HL-60 (cell line): Measurements from ENCODE around the gene RSPH6A.

Experiments used
- DNase-seq, 2 experiments: peaks; one replicate each; pipeline ENCODE4 v3.0.0-alpha.2; 2010 to 2020; ENCODE audit warnings: low read depth in 1 of 2, low spot score in 1 of 2
- H3K27ac ChIP-seq: fragments of 250-450 bp; sonication (Bioruptor Pico); replicated peaks from 2 replicates; pipeline ENCODE4 v1.5.1; 2020; ENCODE audit warnings: mild to moderate bottlenecking, moderate library complexity
- H3K27me3 ChIP-seq: fragments of 250-450 bp; sonication (Bioruptor Pico); 2 replicates; pipeline ENCODE4 v1.5.1; 2021; ENCODE audit warnings: mild to moderate bottlenecking, moderate library complexity; ENCODE audit not compliant: insufficient read depth, poor library complexity, severe bottlenecking
- H3K4me3 ChIP-seq: replicated peaks from 2 replicates; pipeline ENCODE4 v1.5.1; 2011; ENCODE audit warnings: mild to moderate bottlenecking, control low read depth, low read length; ENCODE audit not compliant: insufficient read depth
- GABPA ChIP-seq: IDR thresholded peaks from 2 replicates; pipeline ENCODE4 v1.6.1; 2012; ENCODE audit warnings: low read depth
- POLR2AphosphoS5 ChIP-seq: IDR thresholded peaks from 2 replicates; pipeline ENCODE4 v1.6.1; 2012; ENCODE audit warnings: low read depth
- SPI1 ChIP-seq: IDR thresholded peaks from 2 replicates; pipeline ENCODE4 v1.6.1; 2012; ENCODE audit warnings: low read depth, mild to moderate bottlenecking, borderline replicate concordance
- TF ChIP-seq, protein P1 (sequence below): IDR thresholded peaks from 2 replicates; pipeline ENCODE4 v1.6.1; 2012; ENCODE audit warnings: low read depth; ENCODE audit not compliant: insufficient replicate concordance
- TF ChIP-seq, protein P2 (sequence below): IDR thresholded peaks from one replicate; pipeline ENCODE4 v1.5.1; 2011; ENCODE audit warnings: low read length, control low read depth, inconsistent platforms; ENCODE audit not compliant: insufficient read depth

RSPH6A gene

DNA sequence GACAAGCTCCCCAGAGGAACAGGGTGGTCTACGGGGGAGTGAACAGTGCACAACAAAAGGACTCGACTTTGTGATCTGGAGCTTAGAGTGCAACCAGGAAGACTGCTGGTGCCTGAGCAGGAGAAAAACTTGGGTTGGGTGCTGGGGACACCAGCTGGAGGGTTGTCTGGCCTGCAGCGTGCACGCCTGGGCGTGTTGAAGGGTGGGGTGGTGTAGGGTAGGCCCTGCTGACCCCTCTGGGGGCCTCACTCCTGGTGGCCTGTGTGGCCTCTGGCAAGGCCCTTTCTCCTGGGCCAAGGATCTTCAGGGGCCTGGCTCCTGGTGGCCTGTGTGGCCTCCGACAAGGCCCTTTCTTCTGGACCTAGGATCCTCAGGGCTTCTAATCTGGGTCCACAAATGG lies 4.7 kb upstream of the RSPH6A start:
- TF ChIP-seq, protein P1, sequence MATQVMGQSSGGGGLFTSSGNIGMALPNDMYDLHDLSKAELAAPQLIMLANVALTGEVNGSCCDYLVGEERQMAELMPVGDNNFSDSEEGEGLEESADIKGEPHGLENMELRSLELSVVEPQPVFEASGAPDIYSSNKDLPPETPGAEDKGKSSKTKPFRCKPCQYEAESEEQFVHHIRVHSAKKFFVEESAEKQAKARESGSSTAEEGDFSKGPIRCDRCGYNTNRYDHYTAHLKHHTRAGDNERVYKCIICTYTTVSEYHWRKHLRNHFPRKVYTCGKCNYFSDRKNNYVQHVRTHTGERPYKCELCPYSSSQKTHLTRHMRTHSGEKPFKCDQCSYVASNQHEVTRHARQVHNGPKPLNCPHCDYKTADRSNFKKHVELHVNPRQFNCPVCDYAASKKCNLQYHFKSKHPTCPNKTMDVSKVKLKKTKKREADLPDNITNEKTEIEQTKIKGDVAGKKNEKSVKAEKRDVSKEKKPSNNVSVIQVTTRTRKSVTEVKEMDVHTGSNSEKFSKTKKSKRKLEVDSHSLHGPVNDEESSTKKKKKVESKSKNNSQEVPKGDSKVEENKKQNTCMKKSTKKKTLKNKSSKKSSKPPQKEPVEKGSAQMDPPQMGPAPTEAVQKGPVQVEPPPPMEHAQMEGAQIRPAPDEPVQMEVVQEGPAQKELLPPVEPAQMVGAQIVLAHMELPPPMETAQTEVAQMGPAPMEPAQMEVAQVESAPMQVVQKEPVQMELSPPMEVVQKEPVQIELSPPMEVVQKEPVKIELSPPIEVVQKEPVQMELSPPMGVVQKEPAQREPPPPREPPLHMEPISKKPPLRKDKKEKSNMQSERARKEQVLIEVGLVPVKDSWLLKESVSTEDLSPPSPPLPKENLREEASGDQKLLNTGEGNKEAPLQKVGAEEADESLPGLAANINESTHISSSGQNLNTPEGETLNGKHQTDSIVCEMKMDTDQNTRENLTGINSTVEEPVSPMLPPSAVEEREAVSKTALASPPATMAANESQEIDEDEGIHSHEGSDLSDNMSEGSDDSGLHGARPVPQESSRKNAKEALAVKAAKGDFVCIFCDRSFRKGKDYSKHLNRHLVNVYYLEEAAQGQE, result no peak
- Histone ChIP-seq H3K27me3 (no peaks in the 10 kb centered on the region), H3K27ac (no peak overlapping the region), H3K4me3 (no peak overlapping the region)
- DNase-seq, result no peak

DNA sequence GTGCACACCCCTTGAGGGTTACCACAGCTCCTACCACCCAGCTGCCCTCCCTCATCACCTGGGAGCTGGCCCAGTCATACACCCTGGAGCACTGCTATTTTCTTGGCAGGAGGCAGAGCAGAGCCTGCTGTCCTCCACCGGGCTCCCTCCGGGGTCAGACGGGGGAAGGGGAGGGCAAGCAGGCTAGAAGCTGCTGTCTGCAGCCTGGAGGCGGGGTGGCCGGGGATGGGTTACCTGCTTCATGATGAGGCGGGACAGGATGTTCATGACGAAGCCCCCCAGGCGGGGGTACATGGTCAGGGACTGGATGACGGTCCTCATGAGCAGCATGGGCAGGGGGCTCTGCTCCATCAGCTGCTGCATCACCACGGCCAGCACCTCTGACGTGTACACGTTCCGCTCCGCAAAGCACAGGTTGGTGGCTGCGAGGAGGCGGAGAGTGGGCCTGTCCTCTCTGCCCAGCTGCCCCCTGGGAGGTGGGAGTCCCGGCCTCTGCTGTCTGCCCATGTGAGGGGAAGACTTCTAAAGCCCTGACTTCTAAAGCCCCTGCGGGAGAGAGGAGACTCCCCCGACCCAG lies 2.7 kb upstream of the RSPH6A start:
- Histone ChIP-seq H3K4me3 (no peak overlapping the region), H3K27ac (no peak overlapping the region), H3K27me3 (no peaks in the 10 kb centered on the region)
- DNase-seq, result no peak
- TF ChIP-seq GABPA (no peak), POLR2AphosphoS5 (no peak), SPI1 (no peak)
- TF ChIP-seq, protein P2, sequence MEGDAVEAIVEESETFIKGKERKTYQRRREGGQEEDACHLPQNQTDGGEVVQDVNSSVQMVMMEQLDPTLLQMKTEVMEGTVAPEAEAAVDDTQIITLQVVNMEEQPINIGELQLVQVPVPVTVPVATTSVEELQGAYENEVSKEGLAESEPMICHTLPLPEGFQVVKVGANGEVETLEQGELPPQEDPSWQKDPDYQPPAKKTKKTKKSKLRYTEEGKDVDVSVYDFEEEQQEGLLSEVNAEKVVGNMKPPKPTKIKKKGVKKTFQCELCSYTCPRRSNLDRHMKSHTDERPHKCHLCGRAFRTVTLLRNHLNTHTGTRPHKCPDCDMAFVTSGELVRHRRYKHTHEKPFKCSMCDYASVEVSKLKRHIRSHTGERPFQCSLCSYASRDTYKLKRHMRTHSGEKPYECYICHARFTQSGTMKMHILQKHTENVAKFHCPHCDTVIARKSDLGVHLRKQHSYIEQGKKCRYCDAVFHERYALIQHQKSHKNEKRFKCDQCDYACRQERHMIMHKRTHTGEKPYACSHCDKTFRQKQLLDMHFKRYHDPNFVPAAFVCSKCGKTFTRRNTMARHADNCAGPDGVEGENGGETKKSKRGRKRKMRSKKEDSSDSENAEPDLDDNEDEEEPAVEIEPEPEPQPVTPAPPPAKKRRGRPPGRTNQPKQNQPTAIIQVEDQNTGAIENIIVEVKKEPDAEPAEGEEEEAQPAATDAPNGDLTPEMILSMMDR, result no peak
- TF ChIP-seq, protein P1, result no peak

DNA sequence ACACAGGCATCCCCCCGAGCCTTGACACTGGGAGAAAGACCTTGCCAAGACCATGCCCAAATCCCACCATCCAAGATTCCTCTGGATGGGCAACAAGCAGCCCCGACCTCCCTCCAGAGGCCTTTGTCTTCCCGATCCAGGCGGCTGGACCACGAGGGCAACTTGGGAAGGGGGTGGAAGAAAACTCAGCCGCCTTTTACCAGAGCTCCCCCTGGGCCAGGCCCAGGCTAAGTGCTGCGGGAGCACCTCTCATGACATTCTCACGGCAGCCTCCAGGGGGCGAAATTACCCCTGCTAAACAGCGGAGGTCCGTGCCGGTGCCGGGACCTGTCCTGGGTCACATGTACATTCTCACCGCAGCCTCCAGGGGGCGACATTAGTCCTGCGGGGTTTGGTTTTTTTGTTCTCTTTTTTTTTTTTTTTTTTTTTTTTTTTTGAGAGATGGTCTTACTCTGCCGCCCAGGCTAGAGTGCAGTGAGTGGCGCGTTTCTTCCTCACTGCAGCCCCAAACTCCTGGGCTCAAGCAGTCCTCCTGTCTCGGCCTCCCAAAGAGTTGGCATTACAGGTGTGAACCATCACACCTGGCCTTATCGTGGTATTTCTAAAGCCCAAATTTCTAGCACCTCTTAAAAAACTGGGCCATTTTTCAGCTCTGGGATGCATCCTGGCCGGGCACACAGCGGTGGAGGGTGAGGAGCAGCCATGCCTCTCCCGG lies 2.1 kb upstream of the RSPH6A start:
- peak; percentile 80 to 97 for DNase-seq
- no peaks in the 10 kb centered on the region for H3K27me3 ChIP-seq
- TF ChIP-seq GABPA (no peak), POLR2AphosphoS5 (peak; percentile 38; the same call in 1 of the 2 replicates)
- TF ChIP-seq, protein P1, result no peak
- TF ChIP-seq, protein P2, result peak; percentile 94
- no peak overlapping the region for H3K27ac ChIP-seq
- H3K4me3 ChIP-seq, result no peak overlapping the region
